Activated T-cell treated with anti-CD3 and anti-CD28 coated beads, Interleukin-2, amount 50 U/mL, for 4 hours (primary cell): ENCODE measurements around the gene KRAS. TPM values are rescaled to one million over a fixed set of nuclear protein-coding genes. Genes with fewer than 3 reads are reported as not detected.

ENCODE experiments used
- ATAC-seq, 2 donors: fragments of 200-7000 bp; cut with Tn5 transposase; one replicate each; pipeline ENCODE4 v1.10.0; 2021
- DNase-seq: peaks from one replicate; pipeline ENCODE4 v3.0.0-alpha.2; 2020
- H3K27me3 Mint-ChIP-seq: one replicate; pipeline ENCODE4 v1.8.0; 2021; ENCODE audit warnings: low read depth, mixed read lengths
- H3K36me3 Mint-ChIP-seq: one replicate; pipeline ENCODE4 v1.8.0; 2022; ENCODE audit warnings: mixed read lengths; ENCODE audit not compliant: insufficient read depth
- H3K4me1 Mint-ChIP-seq: one replicate; pipeline ENCODE4 v1.8.0; 2021; ENCODE audit warnings: low read depth, mixed read lengths
- H3K4me3 Mint-ChIP-seq: one replicate; pipeline ENCODE4 v1.8.0; 2021; ENCODE audit warnings: mild to moderate bottlenecking, moderate library complexity, mixed read lengths
- H3K9me3 Mint-ChIP-seq: one replicate; pipeline ENCODE4 v1.8.0; 2021; ENCODE audit warnings: mixed read lengths
- total RNA-seq, 3 donors: library from RNA; stranded (reverse); gene quantifications; one replicate each; pipeline ENCODE4 v1.2.1, GENCODE V29; 2021

The KRAS gene
- total RNA-seq, 3 donors from 2014 or later: 15.4 to 18.3 (median 16.5) TPM

GRCh38 chr12:25248137-25248536 is 2.6 kb downstream of the KRAS start:
- H3K4me3 Mint-ChIP-seq: no peak overlapping the region
- H3K36me3 Mint-ChIP-seq: peaks cover 12% of the 10 kb centered on the region
- H3K9me3 Mint-ChIP-seq: no peaks in the 10 kb centered on the region
- H3K4me1 Mint-ChIP-seq: peaks cover 46% of the 10 kb centered on the region
- ATAC-seq (no peak), DNase-seq (no peak)
- no peaks in the 10 kb centered on the region for H3K27me3 Mint-ChIP-seq

- Mint-ChIP-seq H3K36me3 (peaks cover 15% of the 10 kb centered on the region), H3K27me3 (no peaks in the 10 kb centered on the region), H3K9me3 (no peaks in the 10 kb centered on the region), H3K4me3 (no peak overlapping the region), H3K4me1 (peaks cover 41% of the 10 kb centered on the region)
- ATAC-seq (no peak), DNase-seq (no peak)
These were observed 5.2 kb downstream of the KRAS start for GRCh38 chr12:25245491-25245890.

GRCh38 chr12:25243680-25243990 is 7.1 kb downstream of the KRAS start:
- ATAC-seq: no peak
- Mint-ChIP-seq H3K27me3 (no peaks in the 10 kb centered on the region), H3K4me1 (peaks cover 40% of the 10 kb centered on the region), H3K36me3 (peaks cover 24% of the 10 kb centered on the region), H3K4me3 (no peak overlapping the region), H3K9me3 (no peaks in the 10 kb centered on the region)
- DNase-seq: no peak

GRCh38 chr12:25242981-25243679 is 7.6 kb downstream of the KRAS start:
- ATAC-seq: no peak

GRCh38 chr12:25241167-25242020 is 9.3 kb downstream of the KRAS start:
- peaks cover 38% of the 10 kb centered on the region for H3K36me3 Mint-ChIP-seq
- H3K4me3 Mint-ChIP-seq: no peak overlapping the region
- H3K27me3 Mint-ChIP-seq: no peaks in the 10 kb centered on the region
- ATAC-seq: peak; percentile 52 to 63
- no peak for DNase-seq
- H3K9me3 Mint-ChIP-seq: no peaks in the 10 kb centered on the region
- H3K4me1 Mint-ChIP-seq: peaks cover 30% of the 10 kb centered on the region

More at GRCh38 chr12:25242981-25243679, 7.6 kb downstream of the KRAS start:
- Mint-ChIP-seq H3K4me1 (peaks cover 36% of the 10 kb centered on the region), H3K27me3 (no peaks in the 10 kb centered on the region), H3K4me3 (no peak overlapping the region), H3K9me3 (no peaks in the 10 kb centered on the region), H3K36me3 (peaks cover 27% of the 10 kb centered on the region)
- no peak for DNase-seq

- ATAC-seq (no peak), DNase-seq (no peak)
- Mint-ChIP-seq H3K4me3 (no peak overlapping the region), H3K36me3 (peaks cover 41% of the 10 kb centered on the region), H3K9me3 (no peaks in the 10 kb centered on the region), H3K27me3 (no peaks in the 10 kb centered on the region), H3K4me1 (peaks cover 20% of the 10 kb centered on the region)
These were observed 14.1 kb downstream of the KRAS start for GRCh38 chr12:25236626-25237025.

GRCh38 chr12:25236190-25236589 is 14.5 kb downstream of the KRAS start:
- H3K27me3 Mint-ChIP-seq: no peaks in the 10 kb centered on the region
- DNase-seq (no peak), ATAC-seq (no peak)
- H3K4me1 Mint-ChIP-seq: peaks cover 17% of the 10 kb centered on the region
- no peak overlapping the region for H3K4me3 Mint-ChIP-seq
- H3K36me3 Mint-ChIP-seq: peaks cover 41% of the 10 kb centered on the region
- no peaks in the 10 kb centered on the region for H3K9me3 Mint-ChIP-seq

GRCh38 chr12:25213338-25213737 is 37.4 kb downstream of the KRAS start:
- DNase-seq (no peak), ATAC-seq (no peak)
- peaks cover 10% of the 10 kb centered on the region for H3K36me3 Mint-ChIP-seq
- H3K4me3 Mint-ChIP-seq: no peak overlapping the region
- no peaks in the 10 kb centered on the region for H3K27me3 Mint-ChIP-seq
- H3K9me3 Mint-ChIP-seq: no peaks in the 10 kb centered on the region
- H3K4me1 Mint-ChIP-seq: peaks cover 4% of the 10 kb centered on the region

- Mint-ChIP-seq H3K4me3 (no peak overlapping the region), H3K27me3 (no peaks in the 10 kb centered on the region), H3K9me3 (no peaks in the 10 kb centered on the region), H3K36me3 (peaks cover 9% of the 10 kb centered on the region), H3K4me1 (peaks cover 6% of the 10 kb centered on the region)
- no peak for ATAC-seq
- DNase-seq: no peak
These were observed 42.2 kb downstream of the KRAS start for GRCh38 chr12:25208554-25208953.

- Mint-ChIP-seq H3K9me3 (no peaks in the 10 kb centered on the region), H3K27me3 (no peaks in the 10 kb centered on the region), H3K4me1 (peaks cover 9% of the 10 kb centered on the region), H3K4me3 (no peak overlapping the region), H3K36me3 (peaks cover 14% of the 10 kb centered on the region)
- DNase-seq: no peak
- no peak for ATAC-seq
These were observed 42.9 kb downstream of the KRAS start for GRCh38 chr12:25207846-25208245.

GRCh38 chr12:25207411-25207810 is 43.3 kb downstream of the KRAS start:
- Mint-ChIP-seq H3K36me3 (peaks cover 14% of the 10 kb centered on the region), H3K4me3 (no peak overlapping the region), H3K4me1 (peaks cover 9% of the 10 kb centered on the region), H3K9me3 (no peaks in the 10 kb centered on the region), H3K27me3 (no peaks in the 10 kb centered on the region)
- no peak for ATAC-seq
- DNase-seq: no peak

GRCh38 chr12:25202137-25202536 is 48.6 kb downstream of the KRAS start:
- Mint-ChIP-seq H3K27me3 (no peaks in the 10 kb centered on the region), H3K9me3 (no peaks in the 10 kb centered on the region)

GRCh38 chr12:25200703-25201102 is 50.0 kb downstream of the KRAS start:
- peaks cover 22% of the 10 kb centered on the region for H3K4me1 Mint-ChIP-seq
- no peak overlapping the region for H3K4me3 Mint-ChIP-seq
- ATAC-seq (no peak), DNase-seq (no peak)
- peaks cover 11% of the 10 kb centered on the region for H3K36me3 Mint-ChIP-seq
- no peaks in the 10 kb centered on the region for H3K9me3 Mint-ChIP-seq
- no peaks in the 10 kb centered on the region for H3K27me3 Mint-ChIP-seq

More at GRCh38 chr12:25202137-25202536, 48.6 kb downstream of the KRAS start:
- no peak for DNase-seq
- Mint-ChIP-seq H3K4me3 (no peak overlapping the region), H3K4me1 (peaks cover 16% of the 10 kb centered on the region), H3K36me3 (peaks cover 16% of the 10 kb centered on the region)
- no peak for ATAC-seq

GRCh38 chr12:25197608-25198007 is 53.1 kb downstream of the KRAS start:
- H3K4me3 Mint-ChIP-seq: no peak overlapping the region
- peaks cover 6% of the 10 kb centered on the region for H3K36me3 Mint-ChIP-seq
- ATAC-seq (no peak), DNase-seq (no peak)
- no peaks in the 10 kb centered on the region for H3K27me3 Mint-ChIP-seq
- no peaks in the 10 kb centered on the region for H3K9me3 Mint-ChIP-seq
- peaks cover 30% of the 10 kb centered on the region for H3K4me1 Mint-ChIP-seq
